ENCODE results near the gene TYMP. TPM values are rescaled to one million over a fixed set of nuclear protein-coding genes. Genes with fewer than 3 reads are reported as not detected.

The TYMP gene
- polyA plus RNA-seq, 1 experiment, result 2.9 TPM

DNA sequence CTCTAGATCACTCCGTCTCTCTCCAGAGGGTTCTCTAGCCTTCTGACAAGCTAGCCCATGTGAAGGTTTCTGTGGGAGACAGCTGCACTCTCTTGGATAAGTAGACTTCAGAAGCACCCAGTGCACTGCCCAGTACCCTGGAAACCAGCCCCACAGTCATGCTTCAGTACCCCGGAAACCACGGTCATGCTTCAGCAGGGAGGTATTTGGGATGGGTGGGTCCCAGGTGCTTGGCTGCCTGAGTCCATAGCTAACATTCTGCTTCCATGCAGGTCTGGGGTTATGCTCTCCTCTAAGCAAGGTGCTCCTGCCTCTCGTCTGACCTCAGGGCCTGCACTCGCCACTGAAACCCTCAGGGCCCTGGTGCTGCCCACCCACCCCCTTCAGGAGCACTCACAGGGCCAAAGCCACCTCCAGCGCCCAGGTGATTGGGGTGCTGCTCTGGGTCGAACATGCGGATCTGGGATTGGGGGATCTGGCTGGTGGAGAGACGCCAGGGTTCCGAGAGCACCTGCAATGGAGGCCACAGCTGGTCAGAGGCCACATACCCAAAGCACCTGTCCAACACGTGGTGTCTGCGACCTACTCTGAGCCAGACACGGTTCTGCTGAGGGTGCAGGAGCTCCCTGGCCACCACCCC, 40.2 kb upstream of the TYMP start:
- POLR2A ChIA-PET, result no interaction called here
- no peak for DNase-seq (ENCODE audit: low read depth, low spot score)
- TF ChIP-seq, protein P1, sequence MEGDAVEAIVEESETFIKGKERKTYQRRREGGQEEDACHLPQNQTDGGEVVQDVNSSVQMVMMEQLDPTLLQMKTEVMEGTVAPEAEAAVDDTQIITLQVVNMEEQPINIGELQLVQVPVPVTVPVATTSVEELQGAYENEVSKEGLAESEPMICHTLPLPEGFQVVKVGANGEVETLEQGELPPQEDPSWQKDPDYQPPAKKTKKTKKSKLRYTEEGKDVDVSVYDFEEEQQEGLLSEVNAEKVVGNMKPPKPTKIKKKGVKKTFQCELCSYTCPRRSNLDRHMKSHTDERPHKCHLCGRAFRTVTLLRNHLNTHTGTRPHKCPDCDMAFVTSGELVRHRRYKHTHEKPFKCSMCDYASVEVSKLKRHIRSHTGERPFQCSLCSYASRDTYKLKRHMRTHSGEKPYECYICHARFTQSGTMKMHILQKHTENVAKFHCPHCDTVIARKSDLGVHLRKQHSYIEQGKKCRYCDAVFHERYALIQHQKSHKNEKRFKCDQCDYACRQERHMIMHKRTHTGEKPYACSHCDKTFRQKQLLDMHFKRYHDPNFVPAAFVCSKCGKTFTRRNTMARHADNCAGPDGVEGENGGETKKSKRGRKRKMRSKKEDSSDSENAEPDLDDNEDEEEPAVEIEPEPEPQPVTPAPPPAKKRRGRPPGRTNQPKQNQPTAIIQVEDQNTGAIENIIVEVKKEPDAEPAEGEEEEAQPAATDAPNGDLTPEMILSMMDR (IDR thresholded peaks at IDR 0.05; ENCODE audit: low read depth, low read length), result no peak
- CTCF ChIA-PET, result interaction anchor here (0.6 kb wide), 1 partner anchor 157 kb away, joined by 5 read pairs; no protein-coding TSS in a partner anchor
- Histone ChIP-seq H3K9me3 (ENCODE audit: control insufficient read depth, insufficient read depth, low read length) (no peaks in the 10 kb centered on the region), H3K27ac (ENCODE audit: low read depth, low read length) (no peak overlapping the region), H3K27me3 (ENCODE audit: control insufficient read depth, insufficient read depth, low read length) (peaks cover 11% of the 10 kb centered on the region), H3K4me3 (ENCODE audit: low read depth, low read length) (no peak overlapping the region)

DNA sequence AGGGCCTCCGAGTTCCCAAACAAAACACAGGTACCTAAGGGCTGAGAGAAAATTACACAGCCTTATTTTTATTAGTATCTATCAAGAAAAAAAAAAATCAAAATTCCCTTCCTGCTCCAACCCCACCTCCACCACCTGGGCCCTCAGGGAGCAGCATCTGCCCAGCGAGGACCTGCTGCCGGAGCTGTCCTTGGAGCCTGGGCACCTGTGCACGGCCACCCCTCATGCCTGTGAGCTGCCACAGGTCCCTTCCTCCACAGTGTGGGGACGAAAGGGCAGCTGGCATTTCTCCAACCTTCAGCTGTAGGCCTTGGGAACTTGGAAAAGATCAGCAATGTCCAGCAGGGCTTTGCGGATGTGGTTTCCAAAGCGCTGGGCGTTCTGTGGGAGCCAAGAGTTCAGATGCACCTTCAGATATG, 39.2 kb upstream of the TYMP start:
- Histone ChIP-seq H3K27me3 (ENCODE audit: control insufficient read depth, insufficient read depth, low read length) (peaks cover 15% of the 10 kb centered on the region), H3K4me3 (ENCODE audit: low read depth, low read length) (no peak overlapping the region), H3K9me3 (ENCODE audit: control insufficient read depth, insufficient read depth, low read length) (no peaks in the 10 kb centered on the region), H3K27ac (ENCODE audit: low read depth, low read length) (no peak overlapping the region)
- DNase-seq (ENCODE audit: low read depth, low spot score), result no peak
- CTCF ChIA-PET, result no interaction called here
- TF ChIP-seq, protein P1 (IDR thresholded peaks at IDR 0.05; ENCODE audit: low read depth, low read length), result no peak
- POLR2A ChIA-PET, result no interaction called here

DNA sequence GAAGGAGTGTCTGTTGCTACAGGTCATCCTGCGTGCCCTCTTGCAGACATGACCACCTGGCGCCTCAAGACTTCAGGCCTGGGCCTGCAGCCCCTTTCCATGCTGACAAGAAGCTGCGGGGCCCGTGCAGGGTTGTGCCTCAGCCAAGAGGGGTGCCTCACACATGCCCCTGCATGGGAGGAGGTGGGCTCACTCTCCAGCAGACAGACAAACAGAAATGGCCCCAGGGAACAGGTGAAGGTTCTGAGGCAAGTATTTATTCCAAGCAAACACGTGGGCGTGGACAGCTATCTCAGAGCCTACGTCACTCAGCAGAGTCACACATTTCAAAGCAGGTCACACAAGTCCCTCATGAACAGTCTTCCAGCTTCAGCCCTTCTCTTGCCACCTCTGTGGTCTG, 38.8 kb upstream of the TYMP start:
- ChIA-PET CTCF (no interaction called here), POLR2A (no interaction called here)
- H3K27ac ChIP-seq (ENCODE audit: low read depth, low read length), result no peak overlapping the region
- H3K27me3 ChIP-seq (ENCODE audit: control insufficient read depth, insufficient read depth, low read length), result peaks cover 14% of the 10 kb centered on the region
- no peak for DNase-seq (ENCODE audit: low read depth, low spot score)
- no peak overlapping the region for H3K4me3 ChIP-seq (ENCODE audit: low read depth, low read length)
- no peaks in the 10 kb centered on the region for H3K9me3 ChIP-seq (ENCODE audit: control insufficient read depth, insufficient read depth, low read length)
- TF ChIP-seq, protein P1 (IDR thresholded peaks at IDR 0.05; ENCODE audit: low read depth, low read length), result no peak

- no peak overlapping the region for H3K4me3 ChIP-seq (ENCODE audit: low read depth, low read length)
- no peaks in the 10 kb centered on the region; the same call in 1 of the 2 replicates for H3K9me3 ChIP-seq (ENCODE audit: control insufficient read depth, insufficient read depth, low read length)
- H3K27ac ChIP-seq (ENCODE audit: low read depth, low read length), result no peak overlapping the region
- H3K27me3 ChIP-seq (ENCODE audit: control insufficient read depth, insufficient read depth, low read length), result peaks cover 12% of the 10 kb centered on the region
- POLR2A ChIA-PET, result no interaction called here
- CTCF ChIA-PET, result no interaction called here
- TF ChIP-seq, protein P1 (IDR thresholded peaks at IDR 0.05; ENCODE audit: low read depth, low read length), result no peak
- no peak for DNase-seq (ENCODE audit: low read depth, low spot score)
Observed at GRCh38 chr22:50567721-50568252, 38.0 kb upstream of the TYMP start.

DNA sequence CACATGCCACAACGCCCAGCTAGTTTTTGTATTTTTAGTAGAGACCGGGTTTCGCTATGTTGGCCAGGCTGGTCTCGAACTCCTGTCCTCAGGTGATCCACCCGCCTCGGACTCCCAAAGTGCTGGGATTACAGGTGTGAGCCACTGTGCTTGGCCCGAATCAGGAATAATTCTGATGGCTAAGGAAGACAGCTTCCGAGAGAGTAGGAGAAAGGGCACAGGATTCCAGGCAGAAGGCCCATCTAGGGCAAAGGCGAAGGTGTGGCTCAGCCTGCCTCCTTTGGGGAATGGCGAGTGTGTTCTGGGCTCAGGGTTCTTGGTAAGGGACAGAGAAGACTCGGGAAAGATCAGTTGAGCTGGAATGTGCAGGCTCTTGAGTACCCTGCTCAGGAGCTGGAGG, 34.5 kb upstream of the TYMP start:
- no peak overlapping the region for H3K4me3 ChIP-seq (ENCODE audit: low read depth, low read length)
- ChIA-PET POLR2A (interaction anchor here (1.2 kb wide), 1 partner anchor 19 kb away, joined by 3 read pairs; no protein-coding TSS in a partner anchor), CTCF (interaction anchor here (2.1 kb wide), 1 partner anchor 39 kb away, joined by 13 read pairs; the partner anchor contains the start of gene SCO2)
- peaks cover 14% of the 10 kb centered on the region for H3K27me3 ChIP-seq (ENCODE audit: control insufficient read depth, insufficient read depth, low read length)
- TF ChIP-seq, protein P1 (IDR thresholded peaks at IDR 0.05; ENCODE audit: low read depth, low read length), result no peak
- no peak for DNase-seq (ENCODE audit: low read depth, low spot score)
- H3K27ac ChIP-seq (ENCODE audit: low read depth, low read length), result no peak overlapping the region
- H3K9me3 ChIP-seq (ENCODE audit: control insufficient read depth, insufficient read depth, low read length), result no peaks in the 10 kb centered on the region; the same call in 1 of the 2 replicates

Data from AG04450 (cell line).